Astrocyte (in vitro differentiated cells and primary cell): ENCODE results near the gene CASKIN1.

Experiments
- EZH2 ChIP-seq: IDR thresholded peaks from 2 replicates; pipeline ENCODE4 v1.6.1; 2012; ENCODE audit warnings: mild to moderate bottlenecking, low read length, inconsistent platforms; ENCODE audit not compliant: insufficient read depth
- TF ChIP-seq, protein P1 (sequence below): IDR thresholded peaks from 2 replicates; pipeline ENCODE4 v1.5.1; 2011; ENCODE audit warnings: low read depth, mild to moderate bottlenecking, inconsistent platforms, low read length, moderate library complexity; ENCODE audit not compliant: insufficient read depth

DNA sequence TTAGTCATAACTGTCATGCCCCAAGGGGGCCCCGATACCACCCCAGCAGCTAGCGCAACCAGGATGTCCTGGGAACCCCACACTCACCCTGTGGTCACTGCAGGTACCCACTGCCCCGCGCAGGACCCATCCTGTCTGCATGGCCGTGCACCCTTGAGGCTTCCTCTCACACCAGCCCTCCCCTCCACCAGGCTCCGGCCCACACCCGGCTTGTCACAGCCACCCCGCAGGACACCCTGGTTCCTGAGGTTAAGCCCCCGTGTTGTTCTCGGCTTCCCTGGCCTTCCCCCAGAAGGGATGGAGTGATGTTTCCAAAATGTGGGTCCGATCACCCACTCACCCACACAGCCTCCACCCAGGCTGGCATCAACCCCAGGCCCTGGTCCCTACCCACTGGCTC, 47.4 kb upstream of the CASKIN1 start:
- TF ChIP-seq, protein P1, sequence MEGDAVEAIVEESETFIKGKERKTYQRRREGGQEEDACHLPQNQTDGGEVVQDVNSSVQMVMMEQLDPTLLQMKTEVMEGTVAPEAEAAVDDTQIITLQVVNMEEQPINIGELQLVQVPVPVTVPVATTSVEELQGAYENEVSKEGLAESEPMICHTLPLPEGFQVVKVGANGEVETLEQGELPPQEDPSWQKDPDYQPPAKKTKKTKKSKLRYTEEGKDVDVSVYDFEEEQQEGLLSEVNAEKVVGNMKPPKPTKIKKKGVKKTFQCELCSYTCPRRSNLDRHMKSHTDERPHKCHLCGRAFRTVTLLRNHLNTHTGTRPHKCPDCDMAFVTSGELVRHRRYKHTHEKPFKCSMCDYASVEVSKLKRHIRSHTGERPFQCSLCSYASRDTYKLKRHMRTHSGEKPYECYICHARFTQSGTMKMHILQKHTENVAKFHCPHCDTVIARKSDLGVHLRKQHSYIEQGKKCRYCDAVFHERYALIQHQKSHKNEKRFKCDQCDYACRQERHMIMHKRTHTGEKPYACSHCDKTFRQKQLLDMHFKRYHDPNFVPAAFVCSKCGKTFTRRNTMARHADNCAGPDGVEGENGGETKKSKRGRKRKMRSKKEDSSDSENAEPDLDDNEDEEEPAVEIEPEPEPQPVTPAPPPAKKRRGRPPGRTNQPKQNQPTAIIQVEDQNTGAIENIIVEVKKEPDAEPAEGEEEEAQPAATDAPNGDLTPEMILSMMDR, result no peak
- TF ChIP-seq EZH2, result no peak
